Endothelial cell of umbilical vein (primary cell): ENCODE measurements around the gene FBXL3. TPM values are rescaled to one million over a fixed set of nuclear protein-coding genes. Genes with fewer than 3 reads are reported as not detected.

Experiments used
- BruUV-seq: library from RNA; stranded (reverse); fragments of 400-500 nt; replicated peaks from 2 replicates; lab custom pipeline; 2021; lab: Mats Ljungman, UMichigan
- CTCF ChIA-PET: fragments of 300-600, 350-600 bp; sonication (Branson Sonifier 250); formaldehyde crosslinking; loops from one replicate; lab custom pipeline; 2021; ENCODE audit warnings: antibody characterized with exemption, inconsistent platforms; lab: Charles Lee
- POLR2A ChIA-PET: fragments of 300-600, 350-600 bp; sonication (Branson Sonifier 250); formaldehyde crosslinking; loops from one replicate; lab custom pipeline; 2021; ENCODE audit warnings: antibody characterized with exemption, inconsistent platforms; lab: Charles Lee
- DNase-seq: peaks from one replicate; pipeline ENCODE4 v3.0.0-alpha.2; 2011; ENCODE audit warnings: low read depth, low spot score
- FAIRE-seq: peaks from 2 replicates; lab custom pipeline; 2011; peaks lifted over from hg19 to GRCh38; lab: Jason Lieb, UNC
- H2AFZ ChIP-seq: 2 replicates; pipeline ENCODE4 v1.6.0; 2012; ENCODE audit warnings: low read depth, low read length, control low read depth, inconsistent platforms
- H3K27ac ChIP-seq: 2 replicates; pipeline ENCODE4 v1.5.1; 2011; ENCODE audit warnings: low read depth, mild to moderate bottlenecking, control low read depth, low read length, moderate library complexity; ENCODE audit not compliant: insufficient read depth
- H3K27me3 ChIP-seq, 2 experiments: 2 replicates each; pipeline versions ENCODE4 v1.6.0 to v1.6.1; 2011; ENCODE audit warnings: low read length in 2 of 2, mixed read lengths in 1 of 2; ENCODE audit not compliant: control insufficient read depth in 2 of 2, insufficient read depth in 2 of 2
- H3K36me3 ChIP-seq, 2 experiments: 2 replicates in 1 of 2; 3 replicates in 1 of 2; pipeline ENCODE4 v1.5.1; 2011; ENCODE audit warnings: low read length in 2 of 2, mild to moderate bottlenecking in 1 of 2, moderate library complexity in 1 of 2; ENCODE audit not compliant: control insufficient read depth in 2 of 2, insufficient read depth in 2 of 2; ENCODE audit errors: extremely low read depth in 1 of 2
- H3K4me1 ChIP-seq: 3 replicates; pipeline ENCODE4 v1.5.1; 2011; ENCODE audit warnings: mild to moderate bottlenecking, low read length; ENCODE audit not compliant: control insufficient read depth, insufficient read depth; ENCODE audit errors: extremely low read depth
- H3K4me2 ChIP-seq: 2 replicates; pipeline ENCODE4 v1.6.1; 2011; ENCODE audit warnings: low read length, control low read depth, mixed read lengths; ENCODE audit not compliant: insufficient read depth
- H3K4me3 ChIP-seq, 3 experiments: fragments of 200-600 bp in 1 of 3; sonication (generic), shearing (Covaris generic) in 1 of 3; replicated peaks in 1 of 3; 2 replicates each; pipeline ENCODE4 v1.5.1; 2011 to 2016; ENCODE audit warnings: control low read depth in 3 of 3, low read length in 3 of 3, mild to moderate bottlenecking in 2 of 3, inconsistent platforms in 1 of 3, low read depth in 1 of 3, moderate library complexity in 1 of 3; ENCODE audit not compliant: insufficient read depth in 1 of 3
- H3K79me2 ChIP-seq: 2 replicates; pipeline ENCODE4 v1.6.0; 2012; ENCODE audit warnings: low read length, inconsistent platforms; ENCODE audit not compliant: control insufficient read depth, insufficient read depth
- H3K9ac ChIP-seq: replicated peaks from 2 replicates; pipeline ENCODE3; 2011; ENCODE audit warnings: low read length, control low read depth; ENCODE audit not compliant: insufficient read depth; ENCODE audit errors: extremely low read depth
- H3K9me1 ChIP-seq: replicated peaks from 3 replicates; pipeline ENCODE4 v1.6.0; 2011; ENCODE audit warnings: mild to moderate bottlenecking, low read length; ENCODE audit not compliant: control insufficient read depth, insufficient read depth; ENCODE audit errors: extremely low read depth
- H3K9me3 ChIP-seq: replicated peaks from 2 replicates; pipeline ENCODE4 v1.5.1; 2012; ENCODE audit warnings: low read length, inconsistent platforms; ENCODE audit not compliant: control insufficient read depth, insufficient read depth
- H4K20me1 ChIP-seq: replicated peaks from 2 replicates; pipeline ENCODE3; 2011; ENCODE audit warnings: mild to moderate bottlenecking, low read length; ENCODE audit not compliant: control insufficient read depth, insufficient read depth; ENCODE audit errors: extremely low read depth
- EZH2 ChIP-seq: IDR thresholded peaks from 2 replicates; pipeline ENCODE4 v1.6.1; 2012; ENCODE audit warnings: borderline replicate concordance, low read depth, mild to moderate bottlenecking, moderate library complexity, low read length, inconsistent platforms; ENCODE audit not compliant: severe bottlenecking
- FOS ChIP-seq: IDR thresholded peaks from 2 replicates; pipeline ENCODE4 v1.6.1; 2011; ENCODE audit warnings: mild to moderate bottlenecking, low read length, moderate library complexity, borderline replicate concordance; ENCODE audit not compliant: insufficient read depth
- GATA2 ChIP-seq: IDR thresholded peaks from 2 replicates; pipeline ENCODE4 v1.7.0; 2011; ENCODE audit warnings: low read depth, mild to moderate bottlenecking, moderate library complexity, mixed read lengths, low read length; ENCODE audit not compliant: insufficient read length, insufficient read depth
- JUN ChIP-seq: IDR thresholded peaks from 2 replicates; pipeline ENCODE4 v1.6.1; 2011; ENCODE audit warnings: borderline replicate concordance, low read depth; ENCODE audit not compliant: insufficient read length, insufficient read depth
- MYC ChIP-seq: IDR thresholded peaks from one replicate; pipeline ENCODE4 v1.6.1; 2011; ENCODE audit warnings: mild to moderate bottlenecking, low read depth, low read length
- POLR2A ChIP-seq: IDR thresholded peaks from 2 replicates; pipeline ENCODE4 v1.6.1; 2012; ENCODE audit warnings: low read depth, mild to moderate bottlenecking, control low read depth, low read length
- POLR2AphosphoS5 ChIP-seq: IDR thresholded peaks from 2 replicates; pipeline ENCODE4 v1.6.1; 2012; ENCODE audit warnings: low read depth, mild to moderate bottlenecking, control low read depth, low read length, moderate library complexity; ENCODE audit not compliant: insufficient read depth
- dilution Hi-C: fragments of 300-500 bp; cut with MboI; formaldehyde crosslinking; loops from one replicate; pipeline ENCODE4 v1.15.0; 2019; ENCODE audit warnings: low sequenced_read_pairs; ENCODE audit not compliant: extremely low pct_ligation_motif_present
- intact Hi-C: fragments of 100-400 bp; cut with micrococcal nuclease; formaldehyde crosslinking; loops from one replicate; pipeline ENCODE4 v1.10.0; 2022
- polyA plus RNA-seq, 4 experiments: library from polyadenylated mRNA; depleted of rRNA in 3 of 4; stranded (reverse) in 3 of 4; unstranded in 1 of 4; fragments of >200 nt; gene quantifications; 2 replicates each; pipeline versions ENCODE4 v1.2.1 to v1.2.3, GENCODE V29; 2011 to 2012; ENCODE audit warnings: missing spikeins in 1 of 4
- total RNA-seq: library from RNA; stranded (reverse); gene quantifications from 2 replicates; pipeline ENCODE4 v1.2.3, GENCODE V29; 2021
- TF ChIP-seq, protein P1 (sequence below): IDR thresholded peaks from 2 replicates; pipeline ENCODE4 v1.6.1; 2011; ENCODE audit not compliant: insufficient read depth, insufficient read length
- TF ChIP-seq, protein P2 (sequence below), 2 donors: IDR thresholded peaks; 1 replicate in 1 of 2; 2 replicates in 1 of 2; pipeline ENCODE4 v1.5.1; 2011; ENCODE audit warnings: low read length in 2 of 2, mild to moderate bottlenecking in 2 of 2, moderate library complexity in 2 of 2, control low read depth in 1 of 2, inconsistent platforms in 1 of 2, low read depth in 1 of 2; ENCODE audit not compliant: insufficient read depth in 1 of 2; ENCODE audit errors: extremely low read depth in 1 of 2

Gene FBXL3
- total and polyA plus RNA-seq, 2 donors (not counting 3 experiments of a cell fraction or from before 2014, with no cell fraction given), result 13.0 to 37.8 TPM

DNA sequence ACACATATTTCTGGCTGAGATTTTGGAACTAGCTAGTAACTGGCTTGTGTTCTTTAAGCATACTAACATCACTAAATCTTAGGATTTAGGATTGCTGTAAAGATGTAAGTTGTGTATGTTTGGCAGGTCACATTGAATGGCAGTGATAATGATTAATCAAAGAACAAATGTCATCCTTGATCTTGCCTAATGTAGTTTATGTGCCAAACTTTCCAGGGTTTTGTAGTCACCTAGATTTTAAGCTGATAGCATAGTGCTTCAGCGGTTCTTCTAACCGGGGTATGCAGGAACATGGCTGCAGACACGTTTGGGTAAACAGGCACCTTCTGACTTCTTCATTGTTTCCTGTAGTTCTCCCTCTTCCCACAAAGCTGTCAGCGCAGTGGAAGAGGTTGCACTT, 25.4 kb downstream of the FBXL3 start:
- Histone ChIP-seq H3K9ac (no peak overlapping the region), H4K20me1 (no peaks in the 10 kb centered on the region), H3K4me2 (no peak overlapping the region), H2AFZ (no peak overlapping the region), H3K27me3 (no peaks in the 10 kb centered on the region), H3K36me3 (peaks cover 2 to 3% of the 10 kb centered on the region in 2 experiments), H3K4me3 (no peak overlapping the region), H3K79me2 (no peaks in the 10 kb centered on the region), H3K9me3 (no peaks in the 10 kb centered on the region), H3K27ac (no peak overlapping the region), H3K4me1 (no peaks in the 10 kb centered on the region), H3K9me1 (no peaks in the 10 kb centered on the region)
- DNase-seq (no peak), FAIRE-seq (no peak)
- POLR2A ChIA-PET, result no interaction called here
- intact Hi-C loops, result loop anchor here (5.0 kb wide), 1 partner anchor 334 kb away; no protein-coding TSS in a partner anchor
- no TSS peak for BruUV-seq
- dilution Hi-C loops, result no loop called here
- CTCF ChIA-PET, result interaction anchor here (0.8 to 2.2 kb wide), 19 partner anchors 9 to 1326 kb away, joined by 3 to 17 read pairs (median 5); partner anchors contain the start of gene CLN5
- no peak for TF ChIP-seq POLR2A
- TF ChIP-seq FOS, result no peak
- TF ChIP-seq POLR2AphosphoS5, result no peak
- TF ChIP-seq, protein P1, sequence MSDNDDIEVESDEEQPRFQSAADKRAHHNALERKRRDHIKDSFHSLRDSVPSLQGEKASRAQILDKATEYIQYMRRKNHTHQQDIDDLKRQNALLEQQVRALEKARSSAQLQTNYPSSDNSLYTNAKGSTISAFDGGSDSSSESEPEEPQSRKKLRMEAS, result no peak
- no peak for TF ChIP-seq EZH2
- no peak for TF ChIP-seq MYC
- no peak for TF ChIP-seq JUN
- TF ChIP-seq, protein P2, sequence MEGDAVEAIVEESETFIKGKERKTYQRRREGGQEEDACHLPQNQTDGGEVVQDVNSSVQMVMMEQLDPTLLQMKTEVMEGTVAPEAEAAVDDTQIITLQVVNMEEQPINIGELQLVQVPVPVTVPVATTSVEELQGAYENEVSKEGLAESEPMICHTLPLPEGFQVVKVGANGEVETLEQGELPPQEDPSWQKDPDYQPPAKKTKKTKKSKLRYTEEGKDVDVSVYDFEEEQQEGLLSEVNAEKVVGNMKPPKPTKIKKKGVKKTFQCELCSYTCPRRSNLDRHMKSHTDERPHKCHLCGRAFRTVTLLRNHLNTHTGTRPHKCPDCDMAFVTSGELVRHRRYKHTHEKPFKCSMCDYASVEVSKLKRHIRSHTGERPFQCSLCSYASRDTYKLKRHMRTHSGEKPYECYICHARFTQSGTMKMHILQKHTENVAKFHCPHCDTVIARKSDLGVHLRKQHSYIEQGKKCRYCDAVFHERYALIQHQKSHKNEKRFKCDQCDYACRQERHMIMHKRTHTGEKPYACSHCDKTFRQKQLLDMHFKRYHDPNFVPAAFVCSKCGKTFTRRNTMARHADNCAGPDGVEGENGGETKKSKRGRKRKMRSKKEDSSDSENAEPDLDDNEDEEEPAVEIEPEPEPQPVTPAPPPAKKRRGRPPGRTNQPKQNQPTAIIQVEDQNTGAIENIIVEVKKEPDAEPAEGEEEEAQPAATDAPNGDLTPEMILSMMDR (IDR thresholded peaks at IDR 0.05; ENCODE audit: extremely low read depth in 1 of 2, insufficient read depth in 1 of 2, low read depth in 1 of 2, low read length in 2 of 2), result no peak
- TF ChIP-seq GATA2, result no peak
